Measurements from ENCODE around the gene TNFRSF25.
A peak's percentile ranks its signal among the peaks of the same experiment; 100 is the strongest.
"Not testable (repeated sequence)": the region's sequence is repeated elsewhere in the genome, so short reads cannot be mapped to it uniquely, and the experiment has no call there.

Gene TNFRSF25

DNA sequence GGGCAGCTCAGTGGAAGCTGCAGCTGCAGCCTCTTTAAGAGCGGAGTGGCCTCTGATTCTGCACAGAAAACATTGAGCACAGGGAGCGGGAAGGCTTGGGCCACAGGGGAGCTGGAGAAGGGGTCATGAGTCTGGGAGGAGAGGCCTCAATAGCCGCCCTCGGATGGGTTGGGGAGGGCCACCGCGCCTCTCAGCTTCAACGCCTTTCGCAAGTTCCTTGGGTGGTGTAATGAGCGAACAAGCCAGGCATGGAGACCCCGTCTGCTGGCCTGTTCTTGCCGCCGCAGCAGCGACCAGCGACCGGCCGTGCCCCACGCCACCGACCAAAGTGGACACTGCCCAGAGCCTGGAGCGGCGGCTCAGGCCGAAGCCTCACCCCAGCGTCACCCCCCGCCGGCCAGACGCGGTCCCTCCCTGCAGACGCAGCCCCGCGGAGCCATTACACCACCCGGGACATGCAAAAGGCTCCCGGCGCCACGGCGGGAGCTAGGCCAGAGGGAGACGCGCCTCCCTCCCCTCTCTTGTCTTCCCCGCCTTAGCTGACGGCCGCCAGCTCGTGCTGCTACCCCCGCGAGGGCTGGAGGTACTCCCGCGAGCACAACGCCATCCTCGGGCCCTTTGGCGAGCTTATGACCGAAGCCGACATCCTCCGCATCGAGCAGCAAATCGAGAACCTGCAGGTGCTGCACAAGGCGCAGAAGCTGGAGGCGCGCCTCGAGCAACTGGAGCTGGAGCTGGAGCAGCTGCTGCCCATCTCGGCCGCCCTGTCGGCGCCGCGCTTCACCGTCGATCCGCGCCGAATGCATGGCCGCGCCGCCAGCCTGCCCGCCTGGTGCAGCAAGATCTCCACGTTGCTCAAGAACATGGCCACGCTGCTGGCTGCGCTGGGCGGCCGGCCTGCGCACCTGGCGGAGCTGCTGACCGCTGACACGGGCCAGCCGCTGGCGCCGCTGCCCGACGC is 11.8 kb downstream of the TNFRSF25 start:
- not testable (repeated sequence) for DNase-seq (ENCODE audit: low read depth)

DNA sequence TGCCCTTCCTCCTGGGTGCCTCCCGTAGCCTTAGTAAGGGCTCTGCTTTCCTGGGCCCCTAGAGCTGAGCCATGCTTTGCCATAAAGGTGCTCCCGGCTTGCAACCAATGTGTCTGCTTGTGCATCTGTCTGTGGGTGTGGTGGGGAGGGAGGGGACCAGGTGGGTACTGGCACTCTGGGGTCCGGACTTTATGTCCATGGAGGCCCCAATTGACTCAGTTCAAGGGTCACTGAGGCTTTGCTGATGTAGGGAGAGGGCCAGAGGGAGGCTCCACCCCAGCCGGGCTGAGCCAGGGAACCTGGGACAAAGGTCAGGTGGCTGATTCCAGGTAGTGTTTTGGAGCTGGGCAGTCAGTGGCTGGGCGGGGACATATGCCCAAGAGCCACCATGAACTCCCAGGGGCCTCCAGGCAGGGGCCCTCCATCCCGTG is 15.0 kb downstream of the TNFRSF25 start:
- DNase-seq (ENCODE audit: low read depth): no peak

- DNase-seq (ENCODE audit: low read depth): not testable (repeated sequence)
Measured at GRCh38 chr1:6450486-6450885, 15.5 kb downstream of the TNFRSF25 start.

DNA sequence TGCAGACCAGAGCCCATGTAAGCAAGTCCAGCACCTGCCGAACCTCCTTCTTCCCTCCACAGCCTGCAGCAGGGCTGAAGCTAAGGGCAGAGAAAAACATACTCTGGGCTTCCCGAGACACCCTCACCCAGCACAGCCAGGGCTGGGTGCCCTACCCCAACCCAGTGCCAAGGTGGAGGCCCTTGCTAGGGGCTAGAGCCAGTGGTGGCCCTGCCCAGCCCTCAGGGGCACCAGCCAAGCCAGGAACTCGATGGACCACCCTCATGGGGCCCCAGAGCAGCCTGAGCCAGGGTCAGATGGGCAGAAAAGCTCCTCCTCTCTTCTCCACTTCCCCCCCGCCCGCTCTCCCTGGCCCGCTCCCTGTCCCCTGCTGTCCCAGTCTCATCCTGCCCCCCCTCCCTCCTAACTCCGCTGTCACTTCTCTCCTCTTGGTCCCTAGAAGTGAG is 15.9 kb downstream of the TNFRSF25 start:
- no peak for DNase-seq (ENCODE audit: low read depth)

DNA sequence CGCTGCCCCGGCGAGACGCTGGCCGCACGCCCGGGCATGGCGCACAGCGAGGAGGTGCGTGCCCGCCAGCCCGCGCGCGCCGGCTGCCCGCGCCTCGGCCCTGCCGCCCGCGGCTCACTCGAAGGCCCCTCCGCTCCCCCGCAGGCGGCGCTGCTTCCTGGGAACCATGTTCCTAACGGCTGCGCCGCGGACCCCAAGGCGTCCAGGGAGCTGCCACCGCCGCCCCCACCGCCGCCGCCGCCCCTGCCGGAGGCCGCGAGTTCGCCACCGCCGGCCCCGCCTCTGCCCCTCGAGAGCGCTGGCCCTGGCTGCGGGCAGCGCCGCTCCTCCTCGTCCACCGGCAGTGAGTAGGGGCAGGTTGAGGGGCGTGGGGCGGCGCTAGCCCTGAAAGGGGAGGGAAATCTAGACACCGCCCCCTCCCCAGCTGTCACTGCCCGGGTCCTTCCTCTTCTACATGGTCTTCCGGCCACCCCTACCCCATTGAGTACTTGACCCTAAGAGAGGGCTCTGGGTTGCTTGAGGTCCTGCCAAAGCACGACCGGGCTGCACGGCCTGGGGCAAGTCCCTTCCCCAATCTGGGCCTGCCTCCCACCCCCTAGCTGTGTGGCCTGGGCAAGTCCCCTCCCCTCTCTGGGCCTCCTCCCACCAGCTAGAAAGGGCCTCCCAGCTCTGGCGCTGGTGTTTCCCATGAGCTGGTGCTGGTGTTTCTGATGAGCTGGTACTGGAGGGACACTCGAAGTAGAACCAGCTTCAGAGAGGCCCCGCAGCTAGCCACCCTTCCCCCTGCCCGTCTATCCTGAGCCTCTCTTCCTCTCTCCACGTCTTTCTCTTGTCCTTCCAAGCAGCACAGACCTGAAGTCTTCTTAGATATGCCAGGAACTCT is 17.0 kb downstream of the TNFRSF25 start:
- DNase-seq (ENCODE audit: low read depth): no peak

GRCh38 chr1:6447818-6448748 is 17.9 kb downstream of the TNFRSF25 start:
- no peak for DNase-seq (ENCODE audit: low read depth)

DNA sequence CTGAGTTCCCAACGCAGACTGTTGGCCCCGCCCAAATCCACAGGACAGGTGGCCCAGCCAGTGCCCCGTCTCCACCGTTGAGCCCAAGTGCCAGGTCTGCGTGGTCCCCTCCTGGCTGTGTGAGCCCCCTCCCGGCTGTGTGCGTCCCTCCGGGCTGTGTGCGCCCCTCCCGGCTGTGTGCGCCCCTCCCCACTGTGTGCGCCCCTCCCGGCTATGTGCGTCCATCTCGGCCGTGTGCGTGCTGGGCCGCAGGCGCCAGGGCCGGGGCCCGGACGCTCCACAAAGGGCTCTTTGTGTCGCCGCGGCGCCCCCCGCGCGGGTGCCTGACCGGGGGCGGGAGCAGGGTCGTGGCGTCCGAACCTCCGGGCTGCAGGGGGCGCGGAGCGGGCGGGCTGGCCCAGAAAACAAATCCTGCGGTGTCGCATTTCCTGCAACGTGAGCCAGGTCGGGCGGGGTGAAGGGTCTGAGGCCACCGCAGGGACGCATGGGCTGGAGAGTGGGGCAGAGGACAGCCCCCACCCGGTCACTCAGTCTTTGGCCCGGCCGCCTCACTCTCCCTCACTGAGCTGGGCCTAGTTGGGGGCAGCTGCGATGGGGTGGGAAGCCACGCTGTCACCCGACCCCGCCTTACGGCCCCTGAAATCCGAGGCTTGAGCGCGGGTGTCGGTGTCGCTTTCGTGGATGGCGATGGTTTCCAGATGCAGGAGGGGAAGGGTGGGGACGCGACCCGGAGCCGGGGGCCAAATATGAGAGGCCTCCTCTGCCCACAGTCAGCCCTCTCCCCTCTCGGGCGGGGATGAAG is 18.8 kb downstream of the TNFRSF25 start:
- no peak for DNase-seq (ENCODE audit: low read depth)

GRCh38 chr1:6446665-6447015 is 19.3 kb downstream of the TNFRSF25 start:
- no peak for DNase-seq (ENCODE audit: low read depth)

DNA sequence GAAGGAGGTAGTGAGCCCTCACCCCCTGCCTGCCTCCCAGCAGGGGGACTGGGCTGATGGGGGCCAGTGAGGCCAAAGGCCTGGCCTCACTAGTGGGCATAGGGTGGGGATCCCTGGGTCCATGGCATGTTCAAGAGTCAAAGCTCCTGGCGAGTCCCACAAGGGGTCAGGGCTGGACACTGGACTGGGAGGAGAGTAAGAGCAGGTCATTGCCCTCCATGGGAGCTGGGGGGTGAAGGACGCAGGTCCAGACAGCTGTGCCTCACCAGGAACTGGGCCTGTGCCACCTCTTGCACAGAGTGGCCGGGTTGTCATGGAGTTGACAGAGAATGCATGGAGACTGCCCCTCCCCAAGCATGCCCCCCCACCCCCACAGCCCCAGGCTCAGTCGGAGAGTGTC is 20.0 kb downstream of the TNFRSF25 start:
- DNase-seq (ENCODE audit: low read depth): not testable (repeated sequence)

- peak; percentile 33 for DNase-seq (ENCODE audit: low read depth)
Measured at GRCh38 chr1:6445062-6445763, 20.8 kb downstream of the TNFRSF25 start.

DNA sequence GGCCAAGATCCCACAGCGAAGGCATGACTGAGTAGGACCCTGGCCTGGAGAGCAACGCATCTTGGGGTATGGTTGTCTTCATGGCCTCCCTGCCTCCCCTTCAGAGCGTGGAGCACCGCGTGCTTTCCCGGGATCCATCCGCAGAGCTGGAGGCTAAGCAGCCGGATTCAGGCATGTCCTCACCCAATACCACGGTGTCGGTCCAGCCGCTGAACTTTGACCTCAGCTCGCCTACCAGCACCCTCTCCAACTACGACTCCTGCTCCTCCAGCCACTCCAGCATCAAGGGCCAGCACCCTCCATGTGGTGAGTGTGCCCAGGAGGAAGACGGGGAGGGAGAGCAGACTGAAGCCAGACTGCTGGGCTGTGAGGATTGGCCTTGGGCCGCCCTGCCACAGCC is 21.6 kb downstream of the TNFRSF25 start:
- DNase-seq (ENCODE audit: low read depth): no peak

DNA sequence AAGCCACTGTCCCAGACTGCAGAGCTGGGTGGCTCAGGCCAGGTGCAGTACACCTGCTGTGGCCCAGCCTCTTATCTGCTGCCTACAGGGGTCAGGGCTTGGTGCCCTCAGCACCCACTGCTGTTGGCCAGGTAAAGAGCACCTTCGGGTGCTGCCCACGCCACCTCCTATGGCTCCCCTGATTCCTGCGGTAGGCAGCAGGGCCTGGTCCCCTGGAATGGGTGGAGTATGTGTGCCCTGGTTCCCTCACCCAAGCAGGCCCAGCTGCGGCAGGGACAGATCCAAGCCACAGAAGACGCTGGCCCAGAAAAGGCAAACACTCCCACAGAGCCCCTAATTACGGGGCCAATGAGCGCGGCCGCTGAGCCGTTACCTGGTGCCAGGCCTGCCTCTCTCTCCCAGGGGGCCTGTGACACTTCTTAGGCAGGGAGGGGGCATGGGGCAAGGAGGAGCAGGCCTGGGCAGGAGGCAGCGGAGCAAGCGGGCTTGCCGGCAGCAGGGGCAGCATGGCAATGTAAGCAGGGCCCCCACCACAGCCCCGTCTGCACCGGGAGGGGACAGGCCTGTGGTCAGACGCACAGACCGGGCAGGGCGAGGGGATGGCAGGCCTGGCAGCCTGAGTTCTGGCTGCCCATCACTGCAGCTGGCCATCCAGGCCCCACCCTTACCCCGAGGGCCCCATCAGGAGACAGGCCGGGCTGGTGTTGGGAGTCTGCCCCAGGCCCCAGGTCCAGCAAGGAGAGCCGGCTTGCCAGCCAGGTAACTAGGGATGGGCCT is 22.4 kb downstream of the TNFRSF25 start:
- no peak for DNase-seq (ENCODE audit: low read depth)

- DNase-seq (ENCODE audit: low read depth): no peak
Measured at GRCh38 chr1:6441586-6441985, 24.4 kb downstream of the TNFRSF25 start.

DNA sequence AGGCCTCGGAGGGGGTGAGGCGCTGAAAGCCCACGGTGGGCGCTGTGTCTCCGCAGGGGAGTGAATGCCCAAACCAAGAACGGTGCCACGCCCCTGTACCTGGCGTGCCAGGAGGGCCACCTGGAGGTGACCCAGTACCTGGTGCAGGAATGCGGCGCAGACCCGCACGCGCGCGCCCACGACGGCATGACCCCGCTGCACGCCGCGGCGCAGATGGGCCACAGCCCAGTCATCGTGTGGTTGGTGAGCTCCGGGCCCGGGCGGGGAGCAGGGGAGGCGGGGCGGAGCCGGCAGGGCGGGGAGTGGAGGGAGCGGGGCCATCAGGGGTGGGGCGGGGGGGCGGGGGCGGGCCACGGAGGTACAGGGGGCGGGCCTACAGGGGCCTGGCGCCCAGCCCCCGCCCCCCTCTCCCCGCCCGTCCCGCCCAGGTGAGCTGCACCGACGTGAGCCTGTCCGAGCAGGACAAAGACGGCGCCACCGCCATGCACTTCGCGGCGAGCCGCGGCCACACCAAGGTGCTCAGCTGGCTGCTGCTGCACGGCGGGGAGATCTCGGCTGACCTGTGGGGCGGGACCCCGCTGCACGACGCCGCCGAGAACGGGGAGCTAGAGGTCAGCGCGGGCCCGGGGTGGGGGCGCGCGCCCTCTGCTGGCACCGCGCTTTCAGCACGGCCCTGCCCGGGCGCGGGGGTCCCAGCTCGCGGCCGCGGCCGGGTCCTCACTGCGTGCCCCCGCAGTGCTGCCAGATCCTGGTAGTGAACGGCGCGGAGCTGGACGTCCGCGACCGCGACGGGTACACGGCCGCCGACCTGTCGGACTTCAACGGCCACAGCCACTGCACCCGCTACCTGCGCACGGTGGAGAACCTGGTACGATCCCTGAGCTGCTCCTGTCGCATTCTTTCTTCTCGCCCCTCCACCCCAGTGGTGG is 25.5 kb downstream of the TNFRSF25 start:
- no peak for DNase-seq (ENCODE audit: low read depth)

DNA sequence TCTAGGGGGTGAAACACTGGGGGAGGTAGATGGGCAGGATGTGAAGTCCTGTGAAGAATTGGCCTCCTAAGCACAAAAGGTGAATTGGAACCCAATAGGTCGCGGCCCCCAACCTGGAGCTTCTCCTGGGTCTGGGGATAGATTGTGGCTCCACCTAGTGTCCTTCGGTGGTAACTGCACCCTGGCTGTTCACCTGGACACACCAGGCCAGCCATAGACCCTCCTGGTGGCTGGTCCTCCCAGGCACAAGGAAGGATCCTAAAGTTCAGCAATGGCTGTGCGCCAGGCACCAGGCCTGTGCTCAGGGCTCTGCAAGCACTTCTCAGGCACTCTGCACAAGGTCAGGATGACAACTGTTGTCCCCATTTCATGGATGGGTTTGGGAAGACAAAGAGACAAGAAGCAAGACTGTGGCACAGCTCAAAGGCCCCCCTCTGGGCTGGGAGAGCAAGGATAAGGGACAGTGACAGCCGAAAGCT is 27.9 kb downstream of the TNFRSF25 start:
- no peak for DNase-seq (ENCODE audit: low read depth)

- DNase-seq (ENCODE audit: low read depth): not testable (repeated sequence)
Measured at GRCh38 chr1:6437012-6437700, 28.8 kb downstream of the TNFRSF25 start.

DNA sequence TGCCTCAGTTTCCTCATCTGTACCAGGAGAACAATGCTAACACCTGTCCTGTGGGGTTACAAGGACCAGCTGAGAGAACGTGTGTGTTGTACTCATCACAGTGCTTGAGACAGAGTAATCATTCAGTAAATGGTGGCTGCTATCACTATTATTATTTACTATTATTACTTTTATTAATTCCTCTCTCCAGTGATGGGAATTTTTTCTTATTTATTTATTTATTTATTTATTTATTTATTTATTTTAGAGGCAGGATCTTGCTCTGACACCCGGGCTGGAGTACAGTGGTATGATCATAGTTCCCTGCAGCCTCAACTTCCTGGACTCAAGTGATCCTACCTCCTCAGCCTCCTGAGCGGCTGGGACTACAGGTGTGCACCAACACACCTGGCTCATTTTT is 29.7 kb downstream of the TNFRSF25 start:
- not testable (repeated sequence) for DNase-seq (ENCODE audit: low read depth)

All from fibroblast of gingiva (primary cell).